Measurements from ENCODE around the gene ERC2.

ERC2 gene

DNA sequence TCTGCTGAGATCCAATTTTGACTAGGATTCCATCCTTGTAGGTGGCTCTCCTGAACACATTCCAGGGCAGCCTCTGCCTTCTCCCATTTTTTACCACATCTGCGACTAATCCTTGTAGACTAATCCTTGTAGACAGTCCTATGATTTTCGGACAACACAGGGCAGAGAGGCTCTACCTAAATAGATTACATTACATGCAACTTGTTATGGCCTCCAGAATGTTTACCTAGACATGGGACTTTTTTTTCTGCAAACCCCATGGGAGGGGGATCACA, 741.8 kb downstream of the ERC2 start:
- DNase-seq: no peak

DNA sequence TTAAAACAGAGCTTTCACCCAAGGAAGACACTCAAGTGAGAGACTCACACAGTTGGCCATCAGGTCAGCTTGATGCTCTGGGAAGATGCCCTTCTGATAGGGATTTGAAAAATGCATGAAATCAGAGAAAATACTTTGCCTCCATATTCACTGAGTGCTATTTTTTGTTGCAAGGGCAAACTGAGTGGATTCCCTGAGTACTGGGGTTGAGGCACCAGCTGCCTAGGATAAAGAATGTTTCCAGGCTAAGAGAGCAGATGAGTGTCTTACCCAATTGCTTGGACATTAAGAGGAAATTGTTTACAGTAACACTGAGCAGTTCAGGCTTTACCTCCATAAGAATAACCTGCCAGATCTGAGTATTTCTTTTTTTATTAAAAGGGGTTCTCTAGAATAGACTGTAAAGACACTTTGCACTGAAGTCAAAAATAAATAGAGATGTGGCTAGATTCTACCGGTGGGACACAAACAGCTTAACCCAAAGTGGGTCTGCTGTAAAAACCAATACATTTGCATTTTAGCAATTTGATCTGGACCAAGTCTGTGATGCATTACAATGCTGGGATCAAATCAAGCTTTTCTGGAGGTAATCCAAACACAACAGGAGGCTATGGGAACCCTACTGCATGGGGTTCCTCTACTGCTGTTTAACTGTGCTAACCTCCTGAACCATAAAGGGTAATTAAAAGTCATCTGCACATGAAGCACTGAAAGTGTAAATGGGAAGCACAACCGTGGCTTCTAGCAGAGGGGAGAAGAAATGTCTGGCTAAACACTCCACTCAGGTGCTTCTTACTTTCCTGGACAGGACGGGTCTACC, 742.4 kb downstream of the ERC2 start:
- DNase-seq: no peak

DNA sequence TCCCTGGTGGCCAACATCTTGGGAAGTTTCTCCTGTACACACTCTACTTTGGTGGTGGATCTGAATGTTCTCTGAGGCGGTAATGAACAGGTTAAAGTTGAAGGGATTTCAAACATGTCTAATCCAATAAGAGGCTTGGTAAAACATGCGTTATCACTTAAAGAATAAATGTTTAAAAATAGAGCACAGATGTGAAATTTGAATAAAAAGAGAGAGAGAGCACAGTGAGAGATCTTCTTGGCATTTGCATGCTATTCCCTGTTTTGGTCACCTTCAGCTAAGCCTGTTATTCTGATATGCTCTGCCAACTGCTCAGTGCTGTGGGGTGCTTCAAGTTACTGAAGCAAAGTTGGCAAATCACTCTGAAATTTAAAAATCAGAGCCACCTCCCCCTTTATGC, 743.4 kb downstream of the ERC2 start:
- DNase-seq: no peak

DNA sequence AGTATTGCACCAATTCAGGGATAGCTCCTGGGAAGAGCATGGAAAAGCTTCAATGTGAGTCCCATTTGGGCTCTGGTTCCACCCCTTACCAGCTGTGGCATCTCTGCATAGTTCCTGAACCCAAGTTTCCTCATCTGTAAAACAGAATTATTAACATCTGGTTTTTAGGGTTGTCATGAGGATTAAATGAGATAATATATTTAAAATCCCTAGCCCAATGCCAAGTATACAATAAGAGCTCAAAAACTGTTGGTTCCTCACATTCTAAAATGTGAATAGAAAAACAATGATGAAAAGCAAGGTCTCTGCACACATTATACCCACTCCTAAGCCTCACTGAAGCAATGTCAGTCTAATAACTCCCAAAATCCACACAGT, 743.9 kb downstream of the ERC2 start:
- no peak for DNase-seq

DNA sequence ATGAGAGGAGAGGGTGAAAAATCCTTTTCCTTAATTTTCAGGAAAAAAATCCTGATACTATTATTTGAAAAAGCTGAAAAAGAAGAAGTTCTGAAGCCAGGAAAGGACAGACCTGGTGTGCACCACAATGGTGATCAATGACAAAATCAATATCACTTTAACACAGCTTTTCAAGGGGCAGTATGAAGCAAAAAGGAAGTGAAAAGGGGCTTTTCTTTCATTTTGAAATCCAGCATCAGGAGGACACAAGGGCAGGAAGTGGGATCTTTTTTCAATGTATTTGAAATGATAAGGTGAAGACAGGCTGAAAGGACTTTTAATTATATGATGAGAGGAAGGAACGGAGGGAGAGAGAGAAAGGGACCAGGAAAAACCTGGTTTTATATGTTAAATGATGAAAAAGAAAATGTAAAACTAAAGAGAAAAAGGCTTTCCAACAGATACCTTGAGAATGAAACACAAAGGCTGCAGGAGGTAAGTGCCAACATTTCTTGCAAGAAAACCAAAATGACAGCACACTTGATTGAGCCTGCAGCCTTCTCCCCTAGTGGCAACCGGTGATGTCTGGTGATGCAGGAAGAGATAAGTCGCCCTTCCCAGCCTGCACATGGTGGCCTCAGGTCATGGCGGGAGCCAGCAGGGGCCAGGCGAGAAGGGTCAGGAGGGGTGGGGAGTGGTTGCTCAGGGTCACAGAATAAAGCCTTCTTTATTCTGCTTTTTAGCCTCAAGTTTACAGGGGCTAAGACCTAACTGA, 744.4 kb downstream of the ERC2 start:
- DNase-seq: no peak

- DNase-seq: peak; percentile 28
Measured at GRCh38 chr3:55721716-55722484, 746.4 kb downstream of the ERC2 start.

DNA sequence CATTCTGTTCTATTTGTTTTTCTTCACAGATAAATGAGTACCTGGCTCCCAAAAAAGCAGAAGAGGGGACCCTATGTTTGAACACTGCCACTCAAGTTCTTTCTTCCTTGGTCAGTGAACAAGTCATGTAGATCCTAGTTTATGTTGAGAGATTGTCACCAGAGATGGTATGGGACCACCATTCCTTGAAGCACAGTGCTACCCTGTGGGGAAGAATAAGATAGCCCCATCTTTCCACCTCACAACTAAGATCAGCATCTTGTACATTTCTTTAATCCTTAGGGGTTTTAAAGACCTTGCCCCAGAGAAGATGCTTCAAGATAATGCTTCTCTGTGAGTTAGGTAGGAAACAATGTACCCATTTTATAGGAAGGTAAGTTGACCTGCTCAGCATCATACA, 747.7 kb downstream of the ERC2 start:
- peak; percentile 46 for DNase-seq

- DNase-seq: no peak
Measured at GRCh38 chr3:55719508-55719907, 748.8 kb downstream of the ERC2 start.

GRCh38 chr3:55719006-55719405, 749.3 kb downstream of the ERC2 start:
- DNase-seq: no peak

DNA sequence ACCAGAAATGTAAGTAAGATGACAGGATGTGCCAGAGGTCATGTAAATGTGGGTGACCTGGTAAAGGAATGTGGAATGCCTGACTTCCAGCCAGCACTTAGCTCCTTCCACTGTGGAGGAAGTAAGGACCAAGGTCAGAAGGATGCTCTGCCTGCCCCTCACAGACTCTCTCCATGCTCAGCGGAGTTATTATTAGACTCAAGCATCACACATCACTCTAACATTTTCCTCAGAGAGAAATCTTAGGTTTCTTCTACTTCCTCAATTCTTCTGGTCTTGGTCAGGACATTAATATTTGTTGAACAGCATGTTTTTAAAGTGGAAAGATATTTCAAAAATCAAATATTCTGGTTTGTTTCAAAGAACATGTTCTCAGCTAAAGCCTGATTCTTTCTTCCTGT, 749.7 kb downstream of the ERC2 start:
- peak; percentile 67 for DNase-seq

DNA sequence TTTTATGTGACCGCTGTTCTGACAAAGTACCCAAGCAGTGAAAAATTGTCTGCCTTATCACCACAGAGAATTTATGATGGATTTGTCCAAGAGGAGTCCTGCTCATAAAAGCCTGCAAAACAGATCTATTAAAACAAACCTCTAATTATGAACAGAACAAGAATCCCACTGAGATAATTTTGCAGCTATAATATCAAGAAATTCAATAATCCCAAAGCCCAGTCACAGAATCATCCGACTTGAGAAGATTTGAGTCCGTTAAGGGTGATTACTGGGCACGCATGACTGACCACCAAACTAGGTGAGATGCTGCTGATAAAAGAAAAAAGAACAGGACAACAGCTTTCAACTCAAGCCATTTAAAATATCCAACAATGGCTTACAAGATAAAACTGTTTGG, 750.2 kb downstream of the ERC2 start:
- DNase-seq: no peak

DNA sequence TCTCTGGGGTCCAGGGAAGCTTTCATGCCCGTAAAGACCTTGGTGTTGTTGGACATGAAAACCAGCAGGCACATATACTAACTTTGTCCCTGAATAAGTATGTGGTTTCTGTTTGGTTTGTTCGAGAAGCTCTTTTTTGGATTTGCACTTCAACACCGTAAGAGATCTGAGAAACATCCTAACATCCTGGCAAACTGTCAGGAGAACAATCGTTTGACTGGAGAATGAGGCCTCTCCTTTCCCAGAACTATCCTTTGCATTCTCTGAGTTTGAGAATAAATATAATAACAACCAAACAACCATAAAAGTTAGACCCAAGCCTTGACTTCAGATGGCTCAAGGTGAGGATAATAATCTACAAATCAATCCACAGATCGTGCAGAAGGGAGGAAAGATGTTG, 750.8 kb downstream of the ERC2 start:
- DNase-seq: no peak

DNA sequence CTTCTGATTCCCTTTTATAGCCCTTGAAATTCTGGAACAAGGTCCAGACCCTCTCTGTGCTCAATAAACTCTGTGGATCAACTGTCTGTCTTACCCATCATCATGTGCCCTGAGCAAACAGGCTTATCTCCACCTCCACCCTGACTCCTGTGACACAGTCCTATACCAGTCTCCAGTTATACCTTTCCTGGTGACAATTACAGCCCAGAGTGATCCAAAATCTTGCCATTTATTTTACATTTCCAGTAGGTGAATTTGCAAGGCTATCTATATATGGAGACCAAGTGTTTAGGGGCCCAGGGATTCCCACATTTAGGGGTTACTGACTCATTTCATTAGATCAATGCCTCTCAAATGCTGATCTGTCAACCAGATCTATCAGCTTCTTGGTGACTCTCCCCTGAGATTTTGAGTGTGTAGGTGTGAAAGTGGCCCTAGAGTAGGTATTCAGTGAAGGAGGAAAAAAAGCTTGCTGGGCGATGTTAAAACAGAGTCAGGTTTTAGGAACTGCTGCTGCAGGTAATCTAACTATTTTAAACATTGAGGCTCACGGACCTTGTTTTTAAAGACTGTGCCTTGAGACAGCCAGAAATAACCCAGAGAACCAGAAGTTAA, 751.5 kb downstream of the ERC2 start:
- no peak for DNase-seq

DNA sequence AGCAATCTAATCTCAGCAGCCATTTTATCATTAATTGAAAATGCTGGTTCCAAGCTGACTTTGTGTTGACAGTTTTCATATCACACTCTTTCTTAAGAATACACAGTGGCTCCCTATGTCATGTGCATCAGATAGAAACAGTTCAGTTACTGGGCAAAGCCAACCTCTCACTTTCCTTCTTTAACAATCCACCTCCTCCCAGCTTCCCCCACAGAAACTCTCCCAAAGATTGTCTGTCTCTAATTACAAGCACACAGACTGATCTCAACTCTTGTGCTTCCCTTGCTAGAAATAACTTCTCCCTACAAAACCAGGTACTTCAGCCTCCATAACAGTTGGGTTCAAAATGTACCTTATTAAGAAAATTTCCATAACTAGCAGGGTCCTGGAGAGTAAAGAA, 752.2 kb downstream of the ERC2 start:
- DNase-seq: no peak

DNA sequence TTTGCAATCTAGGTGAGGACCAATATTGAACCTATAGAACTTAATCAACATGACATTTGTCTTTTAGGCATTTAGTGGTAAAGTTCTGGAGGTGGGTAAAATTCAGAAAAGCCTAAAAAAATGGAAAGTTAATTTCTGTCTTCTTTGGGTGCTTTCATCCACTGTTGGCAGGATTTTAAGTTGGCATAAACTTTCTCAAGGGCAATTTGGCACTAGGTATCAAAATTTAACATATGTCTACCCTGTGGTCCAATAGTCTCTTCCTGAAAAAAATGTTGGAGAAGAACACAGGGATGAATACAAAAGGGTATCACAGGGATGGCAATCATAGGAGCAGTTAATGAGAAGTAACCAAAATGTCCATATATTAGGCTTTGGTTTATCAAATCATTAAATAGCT, 754.2 kb downstream of the ERC2 start:
- no peak for DNase-seq

DNA sequence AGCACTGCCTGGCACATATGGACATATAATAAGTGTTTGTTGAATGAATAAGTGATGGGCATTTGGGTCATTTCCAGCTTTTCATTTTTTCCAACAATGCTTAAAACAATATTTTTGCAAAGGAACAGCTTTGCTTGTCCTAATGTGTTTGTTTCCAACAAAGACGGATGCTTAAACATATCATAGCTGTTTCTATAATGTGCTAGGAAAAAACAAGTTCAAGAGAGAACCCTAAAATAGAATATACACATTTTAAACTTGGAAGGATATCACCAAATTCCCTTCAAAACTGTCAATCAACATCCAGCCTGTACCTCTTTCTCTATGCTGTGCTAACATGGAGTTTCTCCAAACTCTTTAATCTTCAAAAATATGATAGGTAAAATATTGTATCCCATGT, 756.6 kb downstream of the ERC2 start:
- no peak for DNase-seq

- DNase-seq: no peak
Measured at GRCh38 chr3:55709411-55710012, 758.8 kb downstream of the ERC2 start.

- no peak for DNase-seq
Measured at GRCh38 chr3:55708921-55709320, 759.3 kb downstream of the ERC2 start.

- DNase-seq: no peak
Measured at GRCh38 chr3:55708242-55708641, 760.0 kb downstream of the ERC2 start.

GRCh38 chr3:55704521-55704920, 763.7 kb downstream of the ERC2 start:
- peak; percentile 78 for DNase-seq

DNA sequence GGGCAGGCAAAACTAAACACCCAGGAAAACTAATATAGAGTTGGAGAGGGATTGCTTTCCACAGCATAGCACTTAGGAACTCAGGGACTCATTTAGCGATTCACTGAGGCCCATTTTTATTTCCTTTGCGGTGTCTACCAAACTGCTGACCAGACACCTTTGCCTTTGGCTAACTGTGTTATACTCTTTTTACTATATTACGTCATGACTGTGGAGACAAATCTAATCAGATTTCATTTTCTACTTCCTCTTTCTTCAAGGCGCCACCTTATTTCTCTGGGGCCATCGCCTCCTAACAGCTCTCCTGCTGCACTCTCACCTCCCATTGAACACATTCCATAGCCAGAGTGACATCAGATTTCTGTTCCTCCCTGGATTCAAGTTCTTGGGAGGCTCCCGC, 765.4 kb downstream of the ERC2 start:
- DNase-seq: no peak

DNA sequence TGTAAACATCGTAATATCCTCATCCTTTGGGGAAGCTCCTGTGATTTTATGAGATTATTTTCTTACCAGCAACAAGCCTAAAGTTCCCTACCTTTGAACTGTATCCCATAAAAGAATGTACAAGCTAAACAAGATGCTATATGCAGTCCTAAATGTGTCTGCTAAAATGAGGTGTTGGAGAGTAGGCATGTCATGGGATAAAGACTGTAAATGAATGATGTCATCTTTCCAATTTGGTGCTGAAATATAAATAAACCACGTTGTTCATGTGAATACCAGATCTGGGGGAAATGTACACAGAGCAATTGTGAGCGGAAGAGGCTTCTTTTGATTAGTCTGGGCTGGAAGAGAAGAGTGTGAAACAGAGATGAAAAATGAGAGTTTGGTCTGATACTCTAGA, 766.3 kb downstream of the ERC2 start:
- DNase-seq: peak; percentile 20

GRCh38 chr3:55698831-55699230, 769.4 kb downstream of the ERC2 start:
- peak; percentile 53 for DNase-seq
